BJ (cell line): ENCODE measurements around the gene SQOR. TPM values are rescaled to one million over a fixed set of nuclear protein-coding genes. Genes with fewer than 3 reads are reported as not detected.

Source experiments
- CTCF ChIA-PET: fragments of 350-600 bp; formaldehyde crosslinking; extraction: SDS; loops from one replicate; lab custom pipeline; 2021; ENCODE audit warnings: antibody characterized with exemption, inconsistent platforms; lab: Yijun Ruan, JAX
- POLR2A ChIA-PET: fragments of 300-600 bp; sonication (Branson Sonifier 250); formaldehyde crosslinking; extraction: SDS; loops from one replicate; lab custom pipeline; 2021; ENCODE audit warnings: antibody characterized with exemption; lab: Charles Lee
- DNase-seq: peaks from one replicate; pipeline ENCODE4 v3.0.0-alpha.2; 2011; ENCODE audit warnings: low read depth
- H3K27me3 ChIP-seq: 2 replicates; pipeline ENCODE4 v1.6.0; 2011; ENCODE audit warnings: low read length; ENCODE audit not compliant: control insufficient read depth, insufficient read depth
- H3K36me3 ChIP-seq: 2 replicates; pipeline ENCODE4 v1.5.1; 2011; ENCODE audit warnings: low read length; ENCODE audit not compliant: control insufficient read depth, insufficient read depth
- H3K4me3 ChIP-seq: 2 replicates; pipeline ENCODE4 v1.5.1; 2011; ENCODE audit warnings: low read depth, mild to moderate bottlenecking, control low read depth, low read length
- CTCF ChIP-seq: IDR thresholded peaks from 2 replicates; pipeline ENCODE4 v1.5.1; 2011; ENCODE audit warnings: low read depth, mild to moderate bottlenecking, control low read depth, inconsistent platforms, low read length, moderate library complexity; ENCODE audit not compliant: insufficient read depth
- polyA plus RNA-seq: library from polyadenylated mRNA; depleted of rRNA; stranded (reverse); fragments of >200 nt; gene quantifications from 2 replicates; pipeline ENCODE4 v1.2.3, GENCODE V29; 2011

The SQOR gene
- polyA plus RNA-seq, 1 experiment, result 40.6 TPM

GRCh38 chr15:45637552-45638033 lies 2.8 kb downstream of the SQOR start:
- TF ChIP-seq CTCF, result no peak
- H3K27me3 ChIP-seq, result no peaks in the 10 kb centered on the region
- peak; percentile 81 for DNase-seq
- H3K4me3 ChIP-seq, result no peak overlapping the region
- ChIA-PET POLR2A (no interaction called here), CTCF (interaction anchor here (1.2 kb wide), 1 partner anchor 68 kb away, joined by 6 read pairs; no protein-coding TSS in a partner anchor)
- H3K36me3 ChIP-seq, result no peaks in the 10 kb centered on the region

- Histone ChIP-seq H3K36me3 (no peaks in the 10 kb centered on the region), H3K27me3 (no peaks in the 10 kb centered on the region), H3K4me3 (no peak overlapping the region)
- no peak for TF ChIP-seq CTCF
- POLR2A ChIA-PET, result no interaction called here
- CTCF ChIA-PET, result interaction anchor here (1.0 to 1.4 kb wide), 2 partner anchors 27 to 183 kb away, joined by 4 read pairs; no protein-coding TSS in a partner anchor
- peak; percentile 88 for DNase-seq
Observed at GRCh38 chr15:45640616-45641015, 5.8 kb downstream of the SQOR start.

GRCh38 chr15:45641374-45641781 lies 6.5 kb downstream of the SQOR start:
- Histone ChIP-seq H3K27me3 (no peaks in the 10 kb centered on the region), H3K4me3 (no peak overlapping the region), H3K36me3 (no peaks in the 10 kb centered on the region)
- CTCF ChIA-PET, result interaction anchor here (0.6 to 1.4 kb wide), 8 partner anchors 12 to 184 kb away, joined by 3 to 6 read pairs (median 4); no protein-coding TSS in a partner anchor
- POLR2A ChIA-PET, result no interaction called here
- DNase-seq, result peak; percentile 86
- peak; percentile 33 for TF ChIP-seq CTCF

GRCh38 chr15:45641999-45642932 lies 7.4 kb downstream of the SQOR start:
- Histone ChIP-seq H3K4me3 (no peak overlapping the region), H3K27me3 (no peaks in the 10 kb centered on the region), H3K36me3 (no peaks in the 10 kb centered on the region)
- ChIA-PET POLR2A (no interaction called here), CTCF (interaction anchor here (0.6 to 1.4 kb wide), 8 partner anchors 11 to 479 kb away, joined by 3 to 6 read pairs (median 3); no protein-coding TSS in a partner anchor)
- TF ChIP-seq CTCF, result no peak
- peak; percentile 82 for DNase-seq

- no peaks in the 10 kb centered on the region for H3K27me3 ChIP-seq
- no peak for TF ChIP-seq CTCF
- H3K36me3 ChIP-seq, result no peaks in the 10 kb centered on the region
- no peak for DNase-seq
- ChIA-PET CTCF (interaction anchor here (1.0 to 1.7 kb wide), 2 partner anchors 20 to 185 kb away, joined by 3 read pairs; no protein-coding TSS in a partner anchor), POLR2A (no interaction called here)
- H3K4me3 ChIP-seq, result no peak overlapping the region
Observed at GRCh38 chr15:45644437-45644836, 9.6 kb downstream of the SQOR start.
